ENCODE measurements around the gene OTUD1.
"Not testable (repeated sequence)": the region's sequence is repeated elsewhere in the genome, so short reads cannot be mapped to it uniquely, and the experiment has no call there.

Gene OTUD1, protein sequence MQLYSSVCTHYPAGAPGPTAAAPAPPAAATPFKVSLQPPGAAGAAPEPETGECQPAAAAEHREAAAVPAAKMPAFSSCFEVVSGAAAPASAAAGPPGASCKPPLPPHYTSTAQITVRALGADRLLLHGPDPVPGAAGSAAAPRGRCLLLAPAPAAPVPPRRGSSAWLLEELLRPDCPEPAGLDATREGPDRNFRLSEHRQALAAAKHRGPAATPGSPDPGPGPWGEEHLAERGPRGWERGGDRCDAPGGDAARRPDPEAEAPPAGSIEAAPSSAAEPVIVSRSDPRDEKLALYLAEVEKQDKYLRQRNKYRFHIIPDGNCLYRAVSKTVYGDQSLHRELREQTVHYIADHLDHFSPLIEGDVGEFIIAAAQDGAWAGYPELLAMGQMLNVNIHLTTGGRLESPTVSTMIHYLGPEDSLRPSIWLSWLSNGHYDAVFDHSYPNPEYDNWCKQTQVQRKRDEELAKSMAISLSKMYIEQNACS

DNA sequence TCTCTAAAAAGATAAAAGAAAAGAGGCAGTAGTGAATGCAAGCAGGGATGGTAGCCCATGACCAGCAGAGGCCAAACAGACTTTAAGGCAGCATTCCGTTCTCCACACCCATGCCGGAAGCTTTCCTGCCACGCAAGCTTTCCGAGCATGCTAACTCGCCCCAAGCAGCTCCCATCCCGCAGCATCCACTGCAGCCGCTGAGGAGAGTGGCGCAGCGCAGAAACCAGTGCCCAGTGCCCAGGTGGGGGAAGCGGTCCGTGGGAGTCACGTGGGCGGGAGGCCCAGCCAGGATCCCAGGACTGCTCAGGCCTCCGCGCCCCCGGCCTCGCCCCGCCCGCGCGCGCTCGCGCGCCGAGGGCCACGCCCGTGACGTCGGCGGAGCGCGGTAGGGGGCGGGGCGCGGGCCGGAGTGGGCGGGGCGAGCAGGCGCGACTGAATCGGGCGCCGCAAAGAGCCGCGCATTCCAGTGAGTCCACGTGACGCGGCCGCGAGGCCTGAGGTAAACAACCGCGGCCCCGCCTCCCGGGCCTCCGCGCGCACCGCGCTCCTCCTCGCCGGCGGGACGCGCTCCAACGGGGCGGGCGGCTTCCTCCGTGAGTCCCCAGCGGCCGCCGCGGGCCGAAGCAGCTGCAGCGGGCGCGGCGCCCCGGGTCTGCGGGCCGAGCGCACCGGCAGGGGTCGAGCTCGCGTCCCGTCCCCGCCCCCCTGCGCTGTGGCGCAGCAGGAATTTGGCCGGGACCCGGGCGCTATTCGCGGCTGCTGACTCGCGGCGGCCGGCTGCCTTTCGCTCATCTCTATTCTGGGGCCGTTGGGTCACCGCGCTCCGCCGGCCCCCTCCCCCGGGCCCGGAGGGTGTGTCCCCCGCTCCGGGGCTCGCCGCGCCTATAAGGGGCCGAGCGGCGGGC is at the start of gene OTUD1:
Gene OTUD1 (plus strand): TSS at position 529 of the 905 bp plus-strand sequence. CDS start 383 bp downstream, outside the sequence.
- no peaks in the 10 kb centered on the region for H3K4me1 ChIP-seq (ENCODE audit: control insufficient read depth, low read depth, low read length)
- H3K36me3 ChIP-seq (ENCODE audit: control insufficient read depth, low read depth, low read length) = no peaks in the 10 kb centered on the region
- H3K9ac ChIP-seq (ENCODE audit: low read length) = no peak within 1 kb of the TSS
- peak within 1 kb of the TSS; percentile 69 for H3K4me3 ChIP-seq (ENCODE audit: low read length)
- H3K27me3 ChIP-seq (ENCODE audit: control insufficient read depth, insufficient read depth, low read length) = peaks cover 16% of the 10 kb centered on the region
- no peak within 1 kb of the TSS for H3K27ac ChIP-seq (ENCODE audit: low read length)
- H3K9me3 ChIP-seq (ENCODE audit: control insufficient read depth, low read depth, low read length) = no peaks in the 10 kb centered on the region

DNA sequence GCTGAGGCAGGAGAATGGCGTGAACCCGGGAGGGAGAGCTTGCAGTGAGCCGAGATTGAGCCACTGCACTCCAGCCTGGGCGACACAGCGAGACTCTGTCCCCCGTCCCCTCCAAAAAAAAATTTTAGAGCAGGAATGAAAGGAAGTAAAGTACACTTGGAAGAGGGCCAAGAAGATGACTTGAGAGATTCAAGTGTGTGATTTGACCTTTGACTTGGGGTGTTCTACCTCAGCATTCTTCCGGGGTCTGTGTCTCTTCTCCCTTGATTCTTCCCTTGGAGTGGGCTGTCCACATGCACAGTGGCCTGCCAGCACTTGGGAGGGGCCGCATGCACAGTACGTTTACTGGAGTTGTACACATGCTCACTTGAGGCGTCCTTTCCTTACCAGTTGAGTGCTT is 48.5 kb upstream of the OTUD1 start:
- not testable (repeated sequence) for H3K9ac ChIP-seq (ENCODE audit: low read length); H3K4me3 ChIP-seq (ENCODE audit: low read length); H3K4me1 ChIP-seq (ENCODE audit: control insufficient read depth, low read depth, low read length); H3K9me3 ChIP-seq (ENCODE audit: control insufficient read depth, low read depth, low read length); H3K27ac ChIP-seq (ENCODE audit: low read length); H3K36me3 ChIP-seq (ENCODE audit: control insufficient read depth, low read depth, low read length); H3K27me3 ChIP-seq (ENCODE audit: control insufficient read depth, insufficient read depth, low read length)

DNA sequence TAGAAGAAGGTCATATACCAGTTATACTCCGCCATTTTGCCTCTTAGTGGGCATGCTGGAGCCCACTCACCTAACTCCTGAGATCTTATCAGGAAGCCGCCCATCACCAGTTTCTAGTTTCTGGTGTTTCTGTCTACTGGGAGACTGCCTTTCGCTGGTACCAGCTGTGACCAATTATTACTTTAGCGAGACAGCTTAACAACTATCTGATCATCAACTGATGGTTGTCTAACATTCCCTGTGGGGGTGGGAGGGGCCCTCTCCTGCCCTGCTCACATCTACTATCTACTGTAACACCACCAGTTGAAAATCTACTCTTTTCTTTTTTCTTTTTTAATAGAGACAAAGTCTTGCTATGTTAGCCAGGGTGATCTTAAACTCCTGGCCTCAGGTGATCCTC is 48.1 kb upstream of the OTUD1 start:
- H3K9ac ChIP-seq (ENCODE audit: low read length) = no peak overlapping the region
- H3K27me3 ChIP-seq (ENCODE audit: control insufficient read depth, insufficient read depth, low read length) = no peaks in the 10 kb centered on the region
- H3K27ac ChIP-seq (ENCODE audit: low read length) = no peak overlapping the region
- H3K4me3 ChIP-seq (ENCODE audit: low read length) = no peak overlapping the region
- no peaks in the 10 kb centered on the region for H3K36me3 ChIP-seq (ENCODE audit: control insufficient read depth, low read depth, low read length)
- H3K9me3 ChIP-seq (ENCODE audit: control insufficient read depth, low read depth, low read length) = no peaks in the 10 kb centered on the region
- no peaks in the 10 kb centered on the region for H3K4me1 ChIP-seq (ENCODE audit: control insufficient read depth, low read depth, low read length)

DNA sequence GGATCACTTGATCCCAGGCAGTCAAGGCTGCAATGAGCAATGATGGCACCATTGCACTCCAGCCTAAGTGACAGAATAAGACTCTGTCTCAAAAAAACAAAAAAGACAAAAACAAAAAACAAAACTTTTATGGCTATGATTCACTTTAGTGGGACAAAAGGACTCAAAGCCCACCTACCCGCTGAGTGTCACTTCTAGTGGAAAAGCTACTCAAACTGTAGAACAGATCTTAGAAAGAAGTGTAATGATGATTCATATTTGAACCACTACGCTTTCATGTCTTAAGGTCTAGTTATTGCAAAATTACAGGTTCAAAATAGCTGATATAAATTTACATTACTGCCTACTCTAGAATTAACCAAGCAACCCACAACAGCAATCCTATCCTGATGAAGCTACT is 47.1 kb upstream of the OTUD1 start:
- no peaks in the 10 kb centered on the region for H3K9me3 ChIP-seq (ENCODE audit: control insufficient read depth, low read depth, low read length)
- no peaks in the 10 kb centered on the region for H3K4me1 ChIP-seq (ENCODE audit: control insufficient read depth, low read depth, low read length)
- no peaks in the 10 kb centered on the region for H3K27me3 ChIP-seq (ENCODE audit: control insufficient read depth, insufficient read depth, low read length)
- no peaks in the 10 kb centered on the region for H3K36me3 ChIP-seq (ENCODE audit: control insufficient read depth, low read depth, low read length)
- no peak overlapping the region for H3K9ac ChIP-seq (ENCODE audit: low read length)
- H3K27ac ChIP-seq (ENCODE audit: low read length) = no peak overlapping the region
- H3K4me3 ChIP-seq (ENCODE audit: low read length) = no peak overlapping the region

DNA sequence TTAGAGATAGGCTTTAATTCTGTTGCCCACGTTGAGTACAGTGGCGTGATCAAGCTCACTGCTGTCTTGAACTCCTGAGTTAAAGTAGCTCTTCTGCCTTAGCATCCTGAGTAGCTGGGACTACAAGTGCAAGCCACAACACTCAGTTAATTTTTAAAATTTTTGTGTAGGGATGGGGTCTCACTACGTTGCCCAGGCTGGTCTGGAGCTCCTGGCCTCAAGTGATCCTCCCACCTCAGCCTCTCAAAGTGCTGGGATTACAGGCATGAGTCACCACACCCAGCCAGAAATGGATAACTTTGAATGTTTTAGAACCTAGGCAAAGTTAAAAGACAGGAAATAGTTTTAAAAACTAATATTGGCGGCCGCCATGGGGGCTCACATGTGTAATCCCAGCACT is 43.9 kb upstream of the OTUD1 start:
- H3K9me3 ChIP-seq (ENCODE audit: control insufficient read depth, low read depth, low read length) = no peaks in the 10 kb centered on the region
- no peaks in the 10 kb centered on the region for H3K36me3 ChIP-seq (ENCODE audit: control insufficient read depth, low read depth, low read length)

DNA sequence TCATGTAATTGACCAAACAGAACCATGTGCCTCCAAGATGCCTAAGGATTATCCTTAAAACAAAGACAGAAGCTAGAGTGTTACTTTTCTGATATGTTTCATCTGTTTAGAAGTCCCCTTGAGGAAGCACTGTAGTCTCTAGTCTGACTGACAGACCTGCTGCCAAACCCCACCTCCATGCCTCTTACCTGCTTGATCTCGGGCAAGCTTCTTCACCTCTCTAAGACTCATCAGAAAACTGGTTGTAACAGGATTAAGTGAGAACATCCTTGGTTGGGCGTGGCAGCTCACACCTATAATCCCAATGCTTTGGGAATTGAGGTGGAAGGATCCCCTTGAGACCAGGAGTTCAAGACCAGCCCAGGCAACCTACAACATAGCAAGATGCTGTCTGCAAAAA is 42.2 kb upstream of the OTUD1 start:
- Histone ChIP-seq H3K36me3 (ENCODE audit: control insufficient read depth, low read depth, low read length) (no peaks in the 10 kb centered on the region), H3K27me3 (ENCODE audit: control insufficient read depth, insufficient read depth, low read length) (no peaks in the 10 kb centered on the region), H3K9me3 (ENCODE audit: control insufficient read depth, low read depth, low read length) (no peaks in the 10 kb centered on the region), H3K4me3 (ENCODE audit: low read length) (no peak overlapping the region), H3K27ac (ENCODE audit: low read length) (no peak overlapping the region), H3K9ac (ENCODE audit: low read length) (no peak overlapping the region), H3K4me1 (ENCODE audit: control insufficient read depth, low read depth, low read length) (no peaks in the 10 kb centered on the region)

More for the DNA sequence above, 43.9 kb upstream of the OTUD1 start:
- no peak overlapping the region for H3K4me3 ChIP-seq (ENCODE audit: low read length)
- no peaks in the 10 kb centered on the region for H3K4me1 ChIP-seq (ENCODE audit: control insufficient read depth, low read depth, low read length)
- H3K9ac ChIP-seq (ENCODE audit: low read length) = no peak overlapping the region
- H3K27ac ChIP-seq (ENCODE audit: low read length) = no peak overlapping the region
- no peaks in the 10 kb centered on the region for H3K27me3 ChIP-seq (ENCODE audit: control insufficient read depth, insufficient read depth, low read length)

DNA sequence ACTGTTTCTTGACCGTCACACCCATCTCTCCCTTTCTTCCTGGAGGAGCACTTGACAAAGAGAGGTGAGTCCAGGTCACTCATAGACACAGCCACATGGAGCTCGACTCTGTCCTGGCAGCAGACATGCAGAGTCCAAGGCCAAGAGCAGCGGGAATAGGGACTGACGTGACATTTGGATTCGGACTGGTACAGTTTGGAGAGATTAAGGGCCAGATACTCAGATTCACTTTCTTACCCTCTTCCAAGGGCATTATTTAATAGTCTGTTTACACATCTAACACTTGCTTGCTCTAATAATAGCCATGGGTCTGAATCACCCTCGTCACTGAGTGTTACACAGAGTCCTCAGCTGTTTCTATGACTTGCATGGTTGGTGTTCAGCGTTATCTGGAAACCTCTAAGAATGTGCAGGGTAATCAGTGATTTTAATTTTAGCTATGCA is 39.2 kb upstream of the OTUD1 start:
- H3K9ac ChIP-seq (ENCODE audit: low read length) = no peak overlapping the region
- H3K27me3 ChIP-seq (ENCODE audit: control insufficient read depth, insufficient read depth, low read length) = no peaks in the 10 kb centered on the region
- no peaks in the 10 kb centered on the region for H3K36me3 ChIP-seq (ENCODE audit: control insufficient read depth, low read depth, low read length)
- H3K9me3 ChIP-seq (ENCODE audit: control insufficient read depth, low read depth, low read length) = no peaks in the 10 kb centered on the region
- no peaks in the 10 kb centered on the region for H3K4me1 ChIP-seq (ENCODE audit: control insufficient read depth, low read depth, low read length)
- H3K4me3 ChIP-seq (ENCODE audit: low read length) = no peak overlapping the region
- H3K27ac ChIP-seq (ENCODE audit: low read length) = no peak overlapping the region

DNA sequence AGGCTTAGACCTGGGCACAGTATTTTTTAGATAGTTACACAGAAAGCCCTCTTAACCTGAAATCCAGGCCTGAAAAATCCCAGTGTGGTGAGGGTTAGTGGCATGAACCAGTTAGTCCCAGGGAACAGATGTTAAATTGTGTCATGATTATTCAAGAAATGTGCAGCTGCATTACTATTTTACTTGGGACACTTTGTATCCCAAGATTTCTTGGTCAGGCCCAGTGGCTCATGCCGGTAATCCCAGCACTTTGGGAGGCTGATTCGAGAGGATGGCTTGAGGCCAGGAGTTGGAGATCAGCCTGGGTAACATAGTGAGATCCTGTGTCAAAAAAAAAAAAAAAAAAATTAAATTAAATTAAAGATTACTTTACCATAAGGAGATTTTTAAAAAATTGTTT is 36.0 kb upstream of the OTUD1 start:
- Histone ChIP-seq H3K4me3 (ENCODE audit: low read length) (no peak overlapping the region), H3K4me1 (ENCODE audit: control insufficient read depth, low read depth, low read length) (peaks cover 4% of the 10 kb centered on the region), H3K9me3 (ENCODE audit: control insufficient read depth, low read depth, low read length) (no peaks in the 10 kb centered on the region), H3K27ac (ENCODE audit: low read length) (no peak overlapping the region), H3K9ac (ENCODE audit: low read length) (no peak overlapping the region), H3K36me3 (ENCODE audit: control insufficient read depth, low read depth, low read length) (no peaks in the 10 kb centered on the region), H3K27me3 (ENCODE audit: control insufficient read depth, insufficient read depth, low read length) (no peaks in the 10 kb centered on the region)

DNA sequence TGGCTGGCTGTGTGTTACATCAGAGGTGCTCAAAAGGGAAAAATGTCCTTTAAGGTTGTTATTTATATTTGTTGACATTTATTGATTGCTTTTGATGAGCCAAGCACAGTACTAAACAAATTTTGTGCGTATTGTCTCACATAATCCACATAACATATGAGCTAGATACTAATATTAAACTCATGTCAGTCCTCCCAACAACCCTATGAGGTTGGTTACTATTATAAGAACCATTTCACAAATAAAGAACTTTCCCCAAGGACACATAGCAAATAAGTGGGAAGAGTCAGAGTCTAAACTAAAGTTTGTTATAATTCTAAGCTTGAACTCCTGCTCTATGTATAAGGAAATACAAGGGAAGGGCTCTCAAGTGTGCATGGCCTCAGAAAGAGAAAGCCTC is 35.6 kb upstream of the OTUD1 start:
- peaks cover 4% of the 10 kb centered on the region for H3K4me1 ChIP-seq (ENCODE audit: control insufficient read depth, low read depth, low read length)
- no peak overlapping the region for H3K27ac ChIP-seq (ENCODE audit: low read length)
- H3K4me3 ChIP-seq (ENCODE audit: low read length) = no peak overlapping the region
- no peaks in the 10 kb centered on the region for H3K27me3 ChIP-seq (ENCODE audit: control insufficient read depth, insufficient read depth, low read length)
- no peaks in the 10 kb centered on the region for H3K36me3 ChIP-seq (ENCODE audit: control insufficient read depth, low read depth, low read length)
- H3K9me3 ChIP-seq (ENCODE audit: control insufficient read depth, low read depth, low read length) = no peaks in the 10 kb centered on the region
- no peak overlapping the region for H3K9ac ChIP-seq (ENCODE audit: low read length)

DNA sequence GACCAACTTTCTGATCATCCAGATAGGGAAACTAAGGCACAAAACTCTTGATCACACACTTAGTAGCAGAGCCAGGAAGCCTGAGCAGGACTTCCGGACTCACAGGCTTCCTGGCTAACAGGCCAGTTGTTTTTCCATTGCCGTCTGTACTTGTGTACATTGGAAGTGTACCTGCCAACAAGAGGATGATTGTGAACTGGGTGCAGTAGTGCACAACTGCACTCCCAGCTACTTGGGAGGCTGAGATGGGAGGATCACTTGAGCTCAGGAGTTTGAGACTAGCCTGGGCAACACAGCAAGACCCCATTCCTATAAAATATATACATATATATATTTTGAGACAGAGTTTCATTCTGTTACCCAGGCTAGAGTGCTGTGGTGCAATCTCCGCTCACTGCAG is 35.2 kb upstream of the OTUD1 start:
- Histone ChIP-seq H3K27ac (ENCODE audit: low read length) (no peak overlapping the region), H3K9me3 (ENCODE audit: control insufficient read depth, low read depth, low read length) (no peaks in the 10 kb centered on the region), H3K4me3 (ENCODE audit: low read length) (no peak overlapping the region), H3K27me3 (ENCODE audit: control insufficient read depth, insufficient read depth, low read length) (no peaks in the 10 kb centered on the region), H3K9ac (ENCODE audit: low read length) (no peak overlapping the region), H3K4me1 (ENCODE audit: control insufficient read depth, low read depth, low read length) (peaks cover 4% of the 10 kb centered on the region), H3K36me3 (ENCODE audit: control insufficient read depth, low read depth, low read length) (no peaks in the 10 kb centered on the region)

DNA sequence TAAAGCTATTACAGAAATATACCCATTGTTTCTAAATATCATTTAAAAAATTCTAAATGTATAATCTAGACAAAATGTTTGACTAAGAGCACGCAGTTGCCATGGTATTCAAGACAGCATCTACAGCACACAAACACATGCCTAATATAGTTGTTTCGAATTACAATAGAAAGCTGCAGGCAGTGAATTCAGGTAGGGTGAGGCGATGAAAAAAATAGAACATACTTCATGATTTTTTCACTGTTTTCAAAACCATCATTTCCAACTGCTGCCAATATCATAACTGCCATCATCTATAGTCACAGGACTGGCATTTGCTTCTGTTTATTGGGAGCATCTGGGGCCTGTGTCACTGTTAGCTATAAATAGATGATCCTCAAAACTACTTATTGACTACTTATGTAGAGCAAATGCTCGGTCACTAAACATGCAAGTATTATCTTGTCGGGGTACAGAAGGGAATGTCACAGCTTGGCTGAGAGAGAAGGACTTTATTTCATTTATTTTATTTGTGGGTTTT is 34.4 kb upstream of the OTUD1 start:
- Histone ChIP-seq H3K4me3 (ENCODE audit: low read length) (no peak overlapping the region), H3K27ac (ENCODE audit: low read length) (no peak overlapping the region), H3K9ac (ENCODE audit: low read length) (no peak overlapping the region), H3K4me1 (ENCODE audit: control insufficient read depth, low read depth, low read length) (peaks cover 4% of the 10 kb centered on the region), H3K9me3 (ENCODE audit: control insufficient read depth, low read depth, low read length) (no peaks in the 10 kb centered on the region), H3K27me3 (ENCODE audit: control insufficient read depth, insufficient read depth, low read length) (no peaks in the 10 kb centered on the region), H3K36me3 (ENCODE audit: control insufficient read depth, low read depth, low read length) (no peaks in the 10 kb centered on the region)
